Measurements from ENCODE around the gene CKAP5.
"Not testable (repeated sequence)": the region's sequence is repeated elsewhere in the genome, so short reads cannot be mapped to it uniquely, and the experiment has no call there.

The CKAP5 gene

GRCh38 chr11:46710821-46711269 lies 135.2 kb downstream of the CKAP5 start:
- Histone ChIP-seq H4K12ac (ENCODE audit: low read depth, low read length) (no peak overlapping the region), H2AK5ac (ENCODE audit: low read length) (no peak overlapping the region), H3K4me1 (ENCODE audit: control insufficient read depth in 1 of 2, insufficient read depth in 2 of 2, low read length in 2 of 2) (peaks cover 0 to 1% of the 10 kb centered on the region in 2 experiments), H3K79me2 (ENCODE audit: control insufficient read depth, insufficient read depth, low read length, poor library complexity) (no peaks in the 10 kb centered on the region), H2BK5ac (ENCODE audit: low read depth, low read length, poor library complexity) (no peak overlapping the region), H3K36me3 (ENCODE audit: control insufficient read depth in 1 of 2, insufficient read depth in 2 of 2, low read length in 2 of 2) (peaks cover 9 to 13% of the 10 kb centered on the region in 2 experiments), H3K79me1 (ENCODE audit: low read length) (no peaks in the 10 kb centered on the region), H4K8ac (ENCODE audit: low read depth, low read length) (no peak overlapping the region), H4K91ac (ENCODE audit: low read depth, low read length) (no peak overlapping the region), H3K18ac (ENCODE audit: low read length) (no peak overlapping the region), H2AFZ (ENCODE audit: insufficient read depth, low read length, poor library complexity) (no peak overlapping the region), H3K4me2 (ENCODE audit: low read length) (no peak overlapping the region), H3K14ac (ENCODE audit: low read length) (no peak overlapping the region), H3K23ac (ENCODE audit: low read length) (no peak overlapping the region), H3K4ac (ENCODE audit: low read depth, low read length) (no peak overlapping the region), H2BK120ac (ENCODE audit: insufficient read depth, low read length, poor library complexity) (no peak overlapping the region), H3K27ac (ENCODE audit: low read depth, low read length) (no peak overlapping the region), H3K9me3 (ENCODE audit: insufficient read depth, low read depth, low read length) (no peaks in the 10 kb centered on the region), H3K27me3 (ENCODE audit: insufficient read depth, low read length) (no peaks in the 10 kb centered on the region), H3K9ac (ENCODE audit: low read length) (no peak overlapping the region), H2BK12ac (ENCODE audit: low read length) (no peak overlapping the region), H3K4me3 (ENCODE audit: low read depth, low read length) (no peak overlapping the region)
- DNase-seq = peak in 1 of 2 donors; percentile 7
- WGBS (ENCODE audit: extremely low coverage, insufficient coverage, insufficient read length) = no CpG with 5 or more reads among the region's 10 CpGs

- H4K8ac ChIP-seq (ENCODE audit: low read depth, low read length); H3K4ac ChIP-seq (ENCODE audit: low read depth, low read length); H4K12ac ChIP-seq (ENCODE audit: low read depth, low read length); H2BK120ac ChIP-seq (ENCODE audit: insufficient read depth, low read length, poor library complexity); H3K9ac ChIP-seq (ENCODE audit: low read length); H3K23ac ChIP-seq (ENCODE audit: low read length); H2AK5ac ChIP-seq (ENCODE audit: low read length); H3K9me3 ChIP-seq (ENCODE audit: insufficient read depth, low read depth, low read length); H4K91ac ChIP-seq (ENCODE audit: low read depth, low read length); H2BK5ac ChIP-seq (ENCODE audit: low read depth, low read length, poor library complexity); H3K79me1 ChIP-seq (ENCODE audit: low read length); H3K18ac ChIP-seq (ENCODE audit: low read length); H3K27ac ChIP-seq (ENCODE audit: low read depth, low read length); H3K4me2 ChIP-seq (ENCODE audit: low read length); H2BK12ac ChIP-seq (ENCODE audit: low read length); H3K4me3 ChIP-seq (ENCODE audit: low read depth, low read length); H3K79me2 ChIP-seq (ENCODE audit: control insufficient read depth, insufficient read depth, low read length, poor library complexity); H3K27me3 ChIP-seq (ENCODE audit: insufficient read depth, low read length); H2AFZ ChIP-seq (ENCODE audit: insufficient read depth, low read length, poor library complexity); H3K14ac ChIP-seq (ENCODE audit: low read length); H3K4me1 ChIP-seq (ENCODE audit: control insufficient read depth in 1 of 2, insufficient read depth in 2 of 2, low read length in 2 of 2): not testable (repeated sequence)
- DNase-seq = peak; percentile 67 to 80
- no CpG with 5 or more reads among the region's 9 CpGs for whole genome bisulfite sequencing (ENCODE audit: extremely low coverage, insufficient coverage, insufficient read length)
- peaks cover 23 to 28% of the 10 kb centered on the region in 2 experiments for H3K36me3 ChIP-seq (ENCODE audit: control insufficient read depth in 1 of 2, insufficient read depth in 2 of 2, low read length in 2 of 2)
Measured at GRCh38 chr11:46709351-46709750, 136.7 kb downstream of the CKAP5 start.

GRCh38 chr11:46706886-46707285 lies 139.2 kb downstream of the CKAP5 start:
- no peak for DNase-seq
- no CpG with 5 or more reads among the region's 7 CpGs for WGBS (ENCODE audit: extremely low coverage, insufficient coverage, insufficient read length)
- H3K9ac ChIP-seq (ENCODE audit: low read length) = no peak overlapping the region
- no peak overlapping the region for H3K27ac ChIP-seq (ENCODE audit: low read depth, low read length)
- no peak overlapping the region for H2BK120ac ChIP-seq (ENCODE audit: insufficient read depth, low read length, poor library complexity)
- H2BK5ac ChIP-seq (ENCODE audit: low read depth, low read length, poor library complexity) = no peak overlapping the region
- no peak overlapping the region for H4K91ac ChIP-seq (ENCODE audit: low read depth, low read length)
- H3K27me3 ChIP-seq (ENCODE audit: insufficient read depth, low read length) = no peaks in the 10 kb centered on the region
- H3K4ac ChIP-seq (ENCODE audit: low read depth, low read length) = no peak overlapping the region
- peaks cover 4% of the 10 kb centered on the region for H3K9me3 ChIP-seq (ENCODE audit: insufficient read depth, low read depth, low read length)
- H2AFZ ChIP-seq (ENCODE audit: insufficient read depth, low read length, poor library complexity) = no peak overlapping the region
- H3K14ac ChIP-seq (ENCODE audit: low read length) = no peak overlapping the region
- H3K4me2 ChIP-seq (ENCODE audit: low read length) = no peak overlapping the region
- H2AK5ac ChIP-seq (ENCODE audit: low read length) = no peak overlapping the region
- H2BK12ac ChIP-seq (ENCODE audit: low read length) = no peak overlapping the region
- H3K79me1 ChIP-seq (ENCODE audit: low read length) = no peaks in the 10 kb centered on the region
- H3K23ac ChIP-seq (ENCODE audit: low read length) = no peak overlapping the region
- H3K4me1 ChIP-seq (ENCODE audit: control insufficient read depth in 1 of 2, insufficient read depth in 2 of 2, low read length in 2 of 2) = no peaks in the 10 kb centered on the region
- H4K8ac ChIP-seq (ENCODE audit: low read depth, low read length) = no peak overlapping the region
- no peak overlapping the region for H3K18ac ChIP-seq (ENCODE audit: low read length)
- H3K79me2 ChIP-seq (ENCODE audit: control insufficient read depth, insufficient read depth, low read length, poor library complexity) = no peaks in the 10 kb centered on the region
- H4K12ac ChIP-seq (ENCODE audit: low read depth, low read length) = no peak overlapping the region
- H3K4me3 ChIP-seq (ENCODE audit: low read depth, low read length) = peak overlapping the region; percentile 25
- H3K36me3 ChIP-seq (ENCODE audit: control insufficient read depth in 1 of 2, insufficient read depth in 2 of 2, low read length in 2 of 2) = peaks cover 36 to 43% of the 10 kb centered on the region in 2 experiments

- no peak overlapping the region for H3K23ac ChIP-seq (ENCODE audit: low read length)
- no peak overlapping the region for H2AFZ ChIP-seq (ENCODE audit: insufficient read depth, low read length, poor library complexity)
- H4K91ac ChIP-seq (ENCODE audit: low read depth, low read length) = no peak overlapping the region
- H3K79me2 ChIP-seq (ENCODE audit: control insufficient read depth, insufficient read depth, low read length, poor library complexity) = peaks cover 9% of the 10 kb centered on the region
- H3K4ac ChIP-seq (ENCODE audit: low read depth, low read length) = no peak overlapping the region
- no peak overlapping the region for H2BK120ac ChIP-seq (ENCODE audit: insufficient read depth, low read length, poor library complexity)
- H3K9ac ChIP-seq (ENCODE audit: low read length) = no peak overlapping the region
- H3K79me1 ChIP-seq (ENCODE audit: low read length) = peaks cover 9% of the 10 kb centered on the region
- WGBS (ENCODE audit: extremely low coverage, insufficient coverage, insufficient read length) = no CpG with 5 or more reads among the region's 31 CpGs
- H4K8ac ChIP-seq (ENCODE audit: low read depth, low read length) = no peak overlapping the region
- H3K4me3 ChIP-seq (ENCODE audit: low read depth, low read length) = no peak overlapping the region
- no peak overlapping the region for H2AK5ac ChIP-seq (ENCODE audit: low read length)
- peaks cover 0 to 2% of the 10 kb centered on the region in 2 experiments for H3K4me1 ChIP-seq (ENCODE audit: control insufficient read depth in 1 of 2, insufficient read depth in 2 of 2, low read length in 2 of 2)
- H3K14ac ChIP-seq (ENCODE audit: low read length) = no peak overlapping the region
- H3K27me3 ChIP-seq (ENCODE audit: insufficient read depth, low read length) = no peaks in the 10 kb centered on the region
- DNase-seq = no peak
- no peak overlapping the region for H4K12ac ChIP-seq (ENCODE audit: low read depth, low read length)
- H3K27ac ChIP-seq (ENCODE audit: low read depth, low read length) = no peak overlapping the region
- no peak overlapping the region for H3K18ac ChIP-seq (ENCODE audit: low read length)
- no peak overlapping the region for H2BK5ac ChIP-seq (ENCODE audit: low read depth, low read length, poor library complexity)
- peaks cover 36 to 43% of the 10 kb centered on the region in 2 experiments for H3K36me3 ChIP-seq (ENCODE audit: control insufficient read depth in 1 of 2, insufficient read depth in 2 of 2, low read length in 2 of 2)
- no peak overlapping the region for H2BK12ac ChIP-seq (ENCODE audit: low read length)
- peaks cover 4% of the 10 kb centered on the region for H3K9me3 ChIP-seq (ENCODE audit: insufficient read depth, low read depth, low read length)
- H3K4me2 ChIP-seq (ENCODE audit: low read length) = no peak overlapping the region
Measured at GRCh38 chr11:46705070-46705688, 140.9 kb downstream of the CKAP5 start.
